IMR-90 (cell line): Measurements from ENCODE around the gene TAF10. TPM values are rescaled to one million over a fixed set of nuclear protein-coding genes. Genes with fewer than 3 reads are reported as not detected.

Experiments
- ATAC-seq: fragments of 200-7000 bp; cut with Tn5 transposase; 2 replicates; pipeline ENCODE4 v1.9.1; 2020; ENCODE audit warnings: low read depth, mild to moderate bottlenecking, moderate library complexity
- BruUV-seq: library from RNA; stranded (reverse); fragments of 400-500 nt; replicated peaks from 2 replicates; lab custom pipeline; 2021; lab: Mats Ljungman, UMichigan
- CTCF ChIA-PET: fragments of 300-600 bp; formaldehyde crosslinking; extraction: SDS; loops from one replicate; lab custom pipeline; 2021; ENCODE audit warnings: antibody characterized with exemption; lab: Yijun Ruan, JAX
- POLR2A ChIA-PET: fragments of 300-600 bp; sonication (Branson Sonifier 250); formaldehyde crosslinking; loops from one replicate; lab custom pipeline; 2022; ENCODE audit warnings: antibody characterized with exemption; ENCODE audit not compliant: unreplicated experiment; lab: Charles Lee
- DNase-seq: peaks from one replicate; pipeline ENCODE4 v3.0.0; 2013
- H2AFZ ChIP-seq: replicated peaks from 2 replicates; pipeline ENCODE3; 2013; ENCODE audit warnings: low read length, mild to moderate bottlenecking; ENCODE audit not compliant: poor library complexity
- H2AK5ac ChIP-seq: 2 replicates; pipeline ENCODE4 v1.6.1; 2013; ENCODE audit warnings: low read depth, low read length, inconsistent platforms
- H2AK9ac ChIP-seq: replicated peaks from 2 replicates; pipeline ENCODE3; 2013; ENCODE audit warnings: mild to moderate bottlenecking, low read depth, low read length, moderate library complexity; ENCODE audit not compliant: poor library complexity
- H2BK120ac ChIP-seq: 2 replicates; pipeline ENCODE4 v1.6.1; 2013; ENCODE audit warnings: low read depth, low read length, inconsistent platforms
- H2BK15ac ChIP-seq: 3 replicates; pipeline ENCODE4 v1.6.1; 2013; ENCODE audit warnings: low read depth, low read length, inconsistent platforms
- H2BK20ac ChIP-seq: 2 replicates; pipeline ENCODE4 v1.6.1; 2013; ENCODE audit warnings: low read depth, mild to moderate bottlenecking, inconsistent platforms, low read length, moderate library complexity
- H2BK5ac ChIP-seq: 2 replicates; pipeline ENCODE4 v1.6.1; 2013; ENCODE audit warnings: mild to moderate bottlenecking, low read depth, low read length, inconsistent platforms; ENCODE audit not compliant: poor library complexity, severe bottlenecking
- H3K14ac ChIP-seq: replicated peaks from 2 replicates; pipeline ENCODE4 v1.6.1; 2013; ENCODE audit warnings: low read depth, low read length, inconsistent platforms
- H3K18ac ChIP-seq: 2 replicates; pipeline ENCODE4 v1.6.1; 2013; ENCODE audit warnings: low read depth, low read length, control low read depth
- H3K23ac ChIP-seq: 2 replicates; pipeline ENCODE4 v1.6.1; 2013; ENCODE audit warnings: low read depth, low read length, inconsistent platforms
- H3K27ac ChIP-seq: 2 replicates; pipeline ENCODE4 v1.5.1; 2013; ENCODE audit warnings: mild to moderate bottlenecking, control low read depth, low read length; ENCODE audit not compliant: insufficient read depth
- H3K27me3 ChIP-seq: 2 replicates; pipeline ENCODE4 v1.6.1; 2013; ENCODE audit warnings: low read length; ENCODE audit not compliant: control insufficient read depth, insufficient read depth
- H3K36me3 ChIP-seq: 2 replicates; pipeline ENCODE4 v1.6.1; 2013; ENCODE audit warnings: low read length, mixed read lengths; ENCODE audit not compliant: control insufficient read depth, insufficient read depth
- H3K4ac ChIP-seq: 2 replicates; pipeline ENCODE4 v1.6.1; 2013; ENCODE audit warnings: low read depth, low read length, inconsistent platforms
- H3K4me1 ChIP-seq: 2 replicates; pipeline ENCODE4 v1.6.1; 2013; ENCODE audit warnings: low read length, mixed read lengths; ENCODE audit not compliant: control insufficient read depth, insufficient read depth
- H3K4me2 ChIP-seq: 2 replicates; pipeline ENCODE4 v1.6.1; 2013; ENCODE audit warnings: low read depth, mild to moderate bottlenecking, control low read depth, low read length, moderate library complexity
- H3K4me3 ChIP-seq: 2 replicates; pipeline ENCODE4 v1.5.1; 2013; ENCODE audit warnings: low read depth, mild to moderate bottlenecking, control low read depth, low read length, moderate library complexity; ENCODE audit not compliant: insufficient read depth
- H3K56ac ChIP-seq: 2 replicates; pipeline ENCODE4 v1.6.1; 2013; ENCODE audit warnings: low read length, inconsistent platforms; ENCODE audit not compliant: insufficient read depth; ENCODE audit errors: extremely low read depth
- H3K79me1 ChIP-seq, 2 experiments: 2 replicates each; pipeline ENCODE4 v1.6.1; 2013; ENCODE audit warnings: low read length in 2 of 2, inconsistent platforms in 1 of 2, low read depth in 1 of 2
- H3K9ac ChIP-seq: 2 replicates; pipeline ENCODE4 v1.6.1; 2013; ENCODE audit warnings: low read depth, low read length, control low read depth
- H3K9me1 ChIP-seq: 2 replicates; pipeline ENCODE4 v1.6.1; 2013; ENCODE audit warnings: low read length, inconsistent platforms; ENCODE audit not compliant: insufficient read depth
- H3K9me3 ChIP-seq: 2 replicates; pipeline ENCODE4 v1.6.1; 2013; ENCODE audit warnings: low read length; ENCODE audit not compliant: control insufficient read depth, insufficient read depth
- H4K20me1 ChIP-seq: 2 replicates; pipeline ENCODE4 v1.6.1; 2013; ENCODE audit warnings: low read length, inconsistent platforms; ENCODE audit not compliant: insufficient read depth
- H4K5ac ChIP-seq: 2 replicates; pipeline ENCODE4 v1.6.1; 2013; ENCODE audit warnings: mild to moderate bottlenecking, low read depth, low read length, control low read depth
- H4K8ac ChIP-seq, 2 experiments: 2 replicates each; pipeline ENCODE4 v1.6.1; 2013; ENCODE audit warnings: low read depth in 2 of 2, low read length in 2 of 2, control low read depth in 1 of 2, inconsistent platforms in 1 of 2
- H4K91ac ChIP-seq: 2 replicates; pipeline ENCODE4 v1.6.1; 2013; ENCODE audit warnings: low read depth, low read length, inconsistent platforms; ENCODE audit not compliant: insufficient read depth
- BHLHE40 ChIP-seq: fragments of 150-350 bp; IDR thresholded peaks from 2 replicates; pipeline ENCODE4 v1.6.1; 2016; ENCODE audit warnings: mild to moderate bottlenecking, low read depth, low read length
- CEBPB ChIP-seq: IDR thresholded peaks from 2 replicates; pipeline ENCODE4 v1.6.1; 2012; ENCODE audit warnings: low read depth, low read length, improper control_type of control experiment
- CHD1 ChIP-seq: IDR thresholded peaks from 2 replicates; pipeline ENCODE4 v1.6.1; 2012; ENCODE audit warnings: low read depth, low read length, improper control_type of control experiment
- CTCF ChIP-seq: conservative IDR thresholded peaks from 2 replicates; pipeline ENCODE4 v1.5.1; 2012; ENCODE audit warnings: mild to moderate bottlenecking, low read depth, low read length, improper control_type of control experiment
- ELK1 ChIP-seq: fragments of 150-350 bp; IDR thresholded peaks from 2 replicates; pipeline ENCODE4 v1.6.1; 2016; ENCODE audit warnings: low read depth, mild to moderate bottlenecking, low read length, moderate library complexity, borderline replicate concordance
- FOS ChIP-seq: fragments of 150-350 bp; IDR thresholded peaks from 2 replicates; pipeline ENCODE4 v1.6.1; 2016; ENCODE audit warnings: low read depth, low read length
- MAFK ChIP-seq: IDR thresholded peaks from 2 replicates; pipeline ENCODE4 v1.6.1; 2012; ENCODE audit warnings: low read depth, low read length, improper control_type of control experiment
- MAZ ChIP-seq: IDR thresholded peaks from 2 replicates; pipeline ENCODE4 v1.6.1; 2012; ENCODE audit warnings: low read depth, mild to moderate bottlenecking, low read length, improper control_type of control experiment, moderate library complexity, borderline replicate concordance
- MXI1 ChIP-seq: IDR thresholded peaks from 2 replicates; pipeline ENCODE4 v1.6.1; 2012; ENCODE audit warnings: low read depth, mild to moderate bottlenecking, low read length, moderate library complexity, borderline replicate concordance
- NFE2L2 ChIP-seq: fragments of 150-350 bp; IDR thresholded peaks from 2 replicates; pipeline ENCODE4 v1.6.1; 2016; ENCODE audit warnings: low read depth, mild to moderate bottlenecking, low read length
- POLR2A ChIP-seq: IDR thresholded peaks from 2 replicates; pipeline ENCODE4 v1.6.1; 2012; ENCODE audit warnings: mild to moderate bottlenecking, low read depth, low read length
- RAD21 ChIP-seq: IDR thresholded peaks from 2 replicates; pipeline ENCODE4 v1.6.1; 2012; ENCODE audit warnings: low read length, improper control_type of control experiment
- RCOR1 ChIP-seq: IDR thresholded peaks from 2 replicates; pipeline ENCODE4 v1.6.1; 2012; ENCODE audit warnings: mild to moderate bottlenecking, low read length, improper control_type of control experiment; ENCODE audit not compliant: insufficient replicate concordance
- RFX5 ChIP-seq: IDR thresholded peaks from 2 replicates; pipeline ENCODE4 v1.8.0; 2012; ENCODE audit warnings: low read depth, mild to moderate bottlenecking, low read length, moderate library complexity
- SMC3 ChIP-seq: fragments of 150-350 bp; IDR thresholded peaks from 2 replicates; pipeline ENCODE4 v1.6.1; 2016; ENCODE audit warnings: low read depth, mild to moderate bottlenecking, antibody characterized with exemption, low read length, moderate library complexity
- USF2 ChIP-seq: fragments of 150-350 bp; IDR thresholded peaks from 2 replicates; pipeline ENCODE4 v1.6.1; 2017; ENCODE audit warnings: mild to moderate bottlenecking, antibody characterized with exemption, low read length, low read depth
- dilution Hi-C: fragments of 300-500 bp; cut with HindIII; formaldehyde crosslinking; loops from one replicate; pipeline ENCODE4 v1.14.3; 2018; ENCODE audit warnings: low sequenced_read_pairs; ENCODE audit not compliant: unreplicated experiment
- in situ Hi-C: fragments of 300-500 bp; cut with MboI; formaldehyde crosslinking; loops from 3 replicates; pipeline ENCODE4 v1.14.3; 2019; ENCODE audit warnings: low sequenced_read_pairs, inconsistent platforms, mixed read lengths
- intact Hi-C: fragments of 100-400 bp; cut with micrococcal nuclease; formaldehyde crosslinking; loops from 2 replicates; pipeline ENCODE4 v1.10.0; 2022
- polyA plus RNA-seq, 3 experiments: library from polyadenylated mRNA; depleted of rRNA; stranded (reverse); fragments of >200 nt; gene quantifications; 2 replicates each; pipeline ENCODE4 v1.2.3, GENCODE V29; 2012; ENCODE audit warnings: low replicate concordance in 1 of 3
- total RNA-seq: library from RNA; depleted of rRNA; stranded (reverse); fragments of >200 nt; gene quantifications from 2 replicates; pipeline ENCODE4 v1.2.3, GENCODE V29; 2012

Gene TAF10
- total and polyA plus RNA-seq, 2 of the 4 experiments (the other 2 are of a cell fraction) = 18.6 to 132 TPM

- peak overlapping the region; percentile 87 for H3K18ac ChIP-seq
- H4K8ac ChIP-seq = peak overlapping the region; percentile 80 to 85
- H3K9me1 ChIP-seq = peaks cover 29% of the 10 kb centered on the region
- H2BK20ac ChIP-seq = peak overlapping the region; percentile 55
- no peak for ATAC-seq
- no peak overlapping the region for H2AFZ ChIP-seq
- peak overlapping the region; percentile 73 for H4K5ac ChIP-seq
- H3K27me3 ChIP-seq = no peaks in the 10 kb centered on the region
- peak overlapping the region; percentile 89 for H2BK5ac ChIP-seq
- BruUV-seq = no TSS peak
- peak overlapping the region; percentile 71 for H3K4me2 ChIP-seq
- peak overlapping the region; percentile 95 for H3K27ac ChIP-seq
- peak overlapping the region; percentile 93; the same call in 2 of the 3 replicates for H2BK15ac ChIP-seq
- peak overlapping the region; percentile 57 for H4K91ac ChIP-seq
- H3K4me1 ChIP-seq = peaks cover 32% of the 10 kb centered on the region
- peaks cover 31 to 70% of the 10 kb centered on the region in 2 experiments for H3K79me1 ChIP-seq
- peak overlapping the region; percentile 75 for H3K9ac ChIP-seq
- H3K56ac ChIP-seq = peak overlapping the region; percentile 93
- H2AK5ac ChIP-seq = peak overlapping the region; percentile 98
- H3K23ac ChIP-seq = peak overlapping the region; percentile 91
- H3K36me3 ChIP-seq = peaks cover 42% of the 10 kb centered on the region
- intact Hi-C loops = no loop called here
- in situ Hi-C loops = no loop called here
- H2BK120ac ChIP-seq = peak overlapping the region; percentile 92
- peak overlapping the region; percentile 89 for H3K4ac ChIP-seq
- CTCF ChIA-PET = interaction anchor here (0.7 kb wide), 1 partner anchor 76 kb away, joined by 4 read pairs; no protein-coding TSS in a partner anchor
- POLR2A ChIA-PET = interaction anchor here (0.8 to 1.3 kb wide), 3 partner anchors 28 to 88 kb away, joined by 4 to 5 read pairs (median 4); partner anchors contain the start of gene MRPL17
- no peaks in the 10 kb centered on the region for H3K9me3 ChIP-seq
- H4K20me1 ChIP-seq = peaks cover 10% of the 10 kb centered on the region
- no peak overlapping the region for H3K4me3 ChIP-seq
- dilution Hi-C loops = no loop called here
- DNase-seq = no peak
- peak overlapping the region; percentile 87 for H2AK9ac ChIP-seq
- TF ChIP-seq ELK1 (no peak), SMC3 (no peak), MAFK (no peak), CEBPB (no peak), RCOR1 (no peak), MXI1 (no peak), RFX5 (no peak), MAZ (no peak), CTCF (no peak), RAD21 (no peak), NFE2L2 (no peak), POLR2A (no peak), USF2 (no peak), FOS (no peak), CHD1 (no peak), BHLHE40 (no peak)
- peak overlapping the region; percentile 98 for H3K14ac ChIP-seq
Measured at GRCh38 chr11:6607190-6607795, 4.7 kb downstream of the TAF10 start.
